OCI-LY3 (cell line): ENCODE data around the gene RHD.

Experiments used
- EZH2phosphoT487 ChIP-seq: fragments of 200-600 bp; shearing (Covaris generic); IDR thresholded peaks from 2 replicates; pipeline ENCODE4 v1.6.1; 2018; ENCODE audit warnings: antibody characterized with exemption, mixed run types, low read depth
- TF ChIP-seq, protein P1 (sequence below): fragments of 200-600, 300-600 bp; sonication (generic); IDR thresholded peaks from 2 replicates; pipeline ENCODE4 v1.5.1; 2014; ENCODE audit warnings: antibody characterized with exemption, low read length, low read depth

DNA sequence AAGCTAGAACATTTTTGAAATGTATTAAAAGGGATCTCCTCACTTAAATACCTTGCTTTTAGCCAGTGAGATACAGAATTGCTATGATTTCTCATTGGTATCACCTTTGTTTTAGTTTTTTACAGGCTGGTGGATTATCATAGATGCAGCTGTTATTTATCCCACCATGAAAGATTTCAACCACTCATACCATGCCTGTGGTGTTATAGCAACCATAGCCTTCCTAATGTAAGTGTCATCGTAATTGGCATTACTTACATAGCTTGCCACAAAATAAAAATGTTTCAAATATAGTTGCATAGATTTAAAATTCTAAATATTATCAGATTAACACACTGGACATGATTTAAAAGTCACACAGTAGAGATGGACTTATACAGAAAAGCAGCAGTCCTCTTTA, 70.5 kb downstream of the RHD start:
- no peak for TF ChIP-seq EZH2phosphoT487
- TF ChIP-seq, protein P1, sequence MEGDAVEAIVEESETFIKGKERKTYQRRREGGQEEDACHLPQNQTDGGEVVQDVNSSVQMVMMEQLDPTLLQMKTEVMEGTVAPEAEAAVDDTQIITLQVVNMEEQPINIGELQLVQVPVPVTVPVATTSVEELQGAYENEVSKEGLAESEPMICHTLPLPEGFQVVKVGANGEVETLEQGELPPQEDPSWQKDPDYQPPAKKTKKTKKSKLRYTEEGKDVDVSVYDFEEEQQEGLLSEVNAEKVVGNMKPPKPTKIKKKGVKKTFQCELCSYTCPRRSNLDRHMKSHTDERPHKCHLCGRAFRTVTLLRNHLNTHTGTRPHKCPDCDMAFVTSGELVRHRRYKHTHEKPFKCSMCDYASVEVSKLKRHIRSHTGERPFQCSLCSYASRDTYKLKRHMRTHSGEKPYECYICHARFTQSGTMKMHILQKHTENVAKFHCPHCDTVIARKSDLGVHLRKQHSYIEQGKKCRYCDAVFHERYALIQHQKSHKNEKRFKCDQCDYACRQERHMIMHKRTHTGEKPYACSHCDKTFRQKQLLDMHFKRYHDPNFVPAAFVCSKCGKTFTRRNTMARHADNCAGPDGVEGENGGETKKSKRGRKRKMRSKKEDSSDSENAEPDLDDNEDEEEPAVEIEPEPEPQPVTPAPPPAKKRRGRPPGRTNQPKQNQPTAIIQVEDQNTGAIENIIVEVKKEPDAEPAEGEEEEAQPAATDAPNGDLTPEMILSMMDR: no peak
